H9 (cell line): ENCODE results near the gene ISG20. TPM values are rescaled to one million over a fixed set of nuclear protein-coding genes. Genes with fewer than 3 reads are reported as not detected.

Source experiments
- DNase-seq: peaks from one replicate; pipeline ENCODE4 v3.0.0-alpha.2; 2017
- H2AFZ ChIP-seq: one replicate; pipeline ENCODE4 v1.6.1; 2013; ENCODE audit warnings: mild to moderate bottlenecking, low read length, control low read depth, moderate library complexity
- H2AK5ac ChIP-seq: 2 replicates; pipeline ENCODE4 v1.6.1; 2013; ENCODE audit warnings: low read length, control low read depth, mixed read lengths; ENCODE audit not compliant: insufficient read length
- H2BK120ac ChIP-seq: one replicate; pipeline ENCODE4 v1.6.1; 2013; ENCODE audit warnings: low read depth, mild to moderate bottlenecking, low read length, control low read depth, inconsistent platforms; ENCODE audit not compliant: poor library complexity, severe bottlenecking
- H2BK12ac ChIP-seq: 2 replicates; pipeline ENCODE4 v1.6.1; 2013; ENCODE audit warnings: low read length, control low read depth, mixed read lengths, low read depth; ENCODE audit not compliant: insufficient read length
- H2BK15ac ChIP-seq: 2 replicates; pipeline ENCODE4 v1.6.1; 2013; ENCODE audit warnings: low read depth, low read length, control low read depth
- H2BK20ac ChIP-seq: one replicate; pipeline ENCODE4 v1.6.1; 2013; ENCODE audit warnings: low read depth, mild to moderate bottlenecking, low read length, control low read depth, inconsistent platforms; ENCODE audit not compliant: poor library complexity, severe bottlenecking
- H2BK5ac ChIP-seq: 2 replicates; pipeline ENCODE4 v1.6.1; 2013; ENCODE audit warnings: low read length, control low read depth, mixed read lengths; ENCODE audit not compliant: insufficient read length
- H3K14ac ChIP-seq: 2 replicates; pipeline ENCODE4 v1.6.1; 2013; ENCODE audit warnings: low read length, control low read depth; ENCODE audit not compliant: insufficient read depth
- H3K18ac ChIP-seq: 2 replicates; pipeline ENCODE4 v1.6.1; 2013; ENCODE audit warnings: low read depth, mild to moderate bottlenecking, mixed read lengths, low read length, control low read depth; ENCODE audit not compliant: insufficient read length
- H3K23ac ChIP-seq: 2 replicates; pipeline ENCODE4 v1.6.1; 2013; ENCODE audit warnings: low read length, control low read depth, mixed read lengths, low read depth; ENCODE audit not compliant: insufficient read length
- H3K23me2 ChIP-seq: 2 replicates; pipeline ENCODE4 v1.6.1; 2013; ENCODE audit warnings: low read depth, mild to moderate bottlenecking, mixed read lengths, low read length, control low read depth; ENCODE audit not compliant: insufficient read length, poor library complexity, severe bottlenecking
- H3K27ac ChIP-seq: 2 replicates; pipeline ENCODE4 v1.5.1; 2013; ENCODE audit warnings: low read length, control low read depth, mixed read lengths, low read depth; ENCODE audit not compliant: insufficient read length
- H3K27me3 ChIP-seq: 2 replicates; pipeline ENCODE4 v1.6.1; 2013; ENCODE audit warnings: low read length, control low read depth, inconsistent platforms; ENCODE audit not compliant: insufficient read depth
- H3K4ac ChIP-seq: 2 replicates; pipeline ENCODE4 v1.6.1; 2013; ENCODE audit warnings: low read depth, mild to moderate bottlenecking, control low read depth, inconsistent platforms, low read length, moderate library complexity
- H3K4me1 ChIP-seq: 2 replicates; pipeline ENCODE4 v1.6.1; 2013; ENCODE audit warnings: low read length, control low read depth, inconsistent platforms; ENCODE audit not compliant: insufficient read depth
- H3K4me2 ChIP-seq: 2 replicates; pipeline ENCODE4 v1.6.1; 2013; ENCODE audit warnings: low read length, control low read depth, mixed read lengths; ENCODE audit not compliant: insufficient read length, insufficient read depth
- H3K56ac ChIP-seq: 2 replicates; pipeline ENCODE4 v1.6.1; 2013; ENCODE audit warnings: low read depth, mild to moderate bottlenecking, mixed read lengths, low read length, control low read depth; ENCODE audit not compliant: insufficient read length
- H3K79me1 ChIP-seq: 2 replicates; pipeline ENCODE4 v1.6.1; 2013; ENCODE audit warnings: low read depth, mild to moderate bottlenecking, moderate library complexity, low read length, control low read depth, inconsistent platforms; ENCODE audit not compliant: insufficient read depth, poor library complexity, severe bottlenecking
- H3K79me2 ChIP-seq: 2 replicates; pipeline ENCODE4 v1.6.1; 2013; ENCODE audit warnings: low read length, control low read depth, inconsistent platforms; ENCODE audit not compliant: insufficient read depth
- H3K9ac ChIP-seq: 2 replicates; pipeline ENCODE4 v1.6.1; 2013; ENCODE audit warnings: low read length, control low read depth, mixed read lengths; ENCODE audit not compliant: insufficient read length; ENCODE audit errors: extremely low read depth
- H3K9me3 ChIP-seq: one replicate; pipeline ENCODE4 v1.6.1; 2013; ENCODE audit warnings: low read depth, low read length, inconsistent platforms; ENCODE audit not compliant: control insufficient read depth
- H3T11ph ChIP-seq: one replicate; pipeline ENCODE4 v1.6.1; 2013; ENCODE audit warnings: mild to moderate bottlenecking, low read length, control low read depth, inconsistent platforms
- H4K20me1 ChIP-seq: one replicate; pipeline ENCODE4 v1.6.1; 2013; ENCODE audit not compliant: control insufficient read depth, insufficient read length, insufficient read depth
- H4K5ac ChIP-seq: 2 replicates; pipeline ENCODE4 v1.6.1; 2013; ENCODE audit warnings: low read depth, mild to moderate bottlenecking, mixed read lengths, low read length, control low read depth; ENCODE audit not compliant: insufficient read length
- H4K8ac ChIP-seq: replicated peaks from 2 replicates; pipeline ENCODE4 v1.6.1; 2013; ENCODE audit warnings: low read length, control low read depth, mixed read lengths, low read depth; ENCODE audit not compliant: insufficient read length
- H4K91ac ChIP-seq: 2 replicates; pipeline ENCODE4 v1.6.1; 2013; ENCODE audit warnings: low read depth, mild to moderate bottlenecking, moderate library complexity, mixed read lengths, low read length, control low read depth; ENCODE audit not compliant: insufficient read length
- H3K27ac Mint-ChIP-seq, 3 experiments: 2 replicates in 2 of 3; 3 replicates in 1 of 3; pipeline ENCODE4 v1.8.0; 2020 to 2021; ENCODE audit warnings: mixed read lengths in 3 of 3, mild to moderate bottlenecking in 1 of 3, moderate library complexity in 1 of 3
- H3K27me3 Mint-ChIP-seq: 2 replicates; pipeline ENCODE4 v1.8.0; 2021; ENCODE audit warnings: low read depth, mild to moderate bottlenecking, moderate library complexity, mixed read lengths
- H3K36me3 Mint-ChIP-seq, 3 experiments: 2 replicates in 2 of 3; 3 replicates in 1 of 3; pipeline ENCODE4 v1.8.0; 2020 to 2021; ENCODE audit warnings: low read depth in 3 of 3, mixed read lengths in 3 of 3; ENCODE audit not compliant: insufficient read depth in 1 of 3
- H3K4me1 Mint-ChIP-seq, 2 experiments: 2 replicates each; pipeline ENCODE4 v1.8.0; 2020; ENCODE audit warnings: mixed read lengths in 2 of 2
- H3K4me3 Mint-ChIP-seq, 2 experiments: 2 replicates in 1 of 2; 3 replicates in 1 of 2; pipeline ENCODE4 v1.8.0; 2020 to 2021; ENCODE audit warnings: mild to moderate bottlenecking in 2 of 2, mixed read lengths in 2 of 2, moderate library complexity in 1 of 2
- H3K9me3 Mint-ChIP-seq, 2 experiments: 2 replicates in 1 of 2; 3 replicates in 1 of 2; pipeline ENCODE4 v1.8.0; 2020; ENCODE audit warnings: mild to moderate bottlenecking in 2 of 2, mixed read lengths in 2 of 2, moderate library complexity in 1 of 2
- WGBS: extraction: QIAGEN DNeasy Blood & Tissue Kit; methylation state at CpG from one replicate; pipeline ENCODE4 v1.1.7; 2013; ENCODE audit warnings: missing lambda C conversion rate, low lambda C conversion rate, mixed read lengths; ENCODE audit not compliant: insufficient read length; ENCODE audit errors: extremely low coverage; 5-methylcytosine and 5-hydroxymethylcytosine counted together
- total RNA-seq: library from RNA; stranded (reverse); gene quantifications from 2 replicates; pipeline ENCODE4 v1.2.1, GENCODE V29; 2021
- TF ChIP-seq, protein P1 (sequence below): fragments of 200-600 bp; sonication (generic); conservative IDR thresholded peaks from 3 replicates; pipeline ENCODE4 v1.8.0; 2021; ENCODE audit warnings: antibody characterized with exemption, mild to moderate bottlenecking

ISG20 gene
- total RNA-seq, 1 experiment from 2014 or later = 7.4 TPM

DNA sequence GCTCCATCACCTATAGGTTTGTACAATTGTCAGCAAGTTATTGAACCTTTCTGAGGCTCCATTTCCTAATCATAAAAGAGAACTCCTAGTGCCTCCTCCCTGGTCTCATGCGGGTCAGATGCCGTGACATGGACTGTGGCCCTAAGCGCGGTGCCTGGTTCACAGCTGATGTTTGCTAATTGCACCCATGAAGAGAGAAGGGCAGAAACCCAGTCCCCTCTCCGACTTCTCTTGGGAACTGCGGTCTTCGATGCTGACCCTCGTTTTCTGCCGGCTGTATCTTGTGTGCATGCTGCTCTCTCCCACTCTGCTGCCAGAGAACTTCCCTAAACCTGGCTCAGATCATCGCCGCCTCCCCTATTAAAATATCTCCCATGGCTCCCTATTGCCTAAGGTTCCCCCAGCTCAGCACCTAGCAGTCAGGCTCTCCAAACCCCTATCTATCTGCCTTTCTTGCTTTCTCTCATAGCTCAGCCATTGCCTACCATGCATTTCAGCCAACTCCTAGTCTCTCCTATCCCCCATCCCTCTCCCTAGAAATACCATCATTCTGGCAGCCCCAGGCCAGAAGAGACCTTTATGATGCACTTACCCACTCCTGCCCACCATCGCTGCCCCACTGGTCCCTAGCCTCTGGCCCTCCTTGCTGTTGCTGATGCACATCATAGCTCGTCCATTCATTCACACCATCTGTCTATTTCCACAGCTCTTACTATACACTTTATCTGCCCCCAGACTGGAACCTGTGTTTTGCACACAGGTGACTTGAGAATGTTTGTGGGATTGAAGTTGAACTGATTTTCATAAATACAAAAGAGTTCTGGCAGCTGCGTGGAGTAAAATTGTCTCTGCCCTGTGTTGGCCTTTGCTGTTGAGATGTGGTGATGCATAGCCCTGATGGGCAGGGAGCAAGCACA lies 6.6 kb downstream of the ISG20 start:
- TF ChIP-seq, protein P1, sequence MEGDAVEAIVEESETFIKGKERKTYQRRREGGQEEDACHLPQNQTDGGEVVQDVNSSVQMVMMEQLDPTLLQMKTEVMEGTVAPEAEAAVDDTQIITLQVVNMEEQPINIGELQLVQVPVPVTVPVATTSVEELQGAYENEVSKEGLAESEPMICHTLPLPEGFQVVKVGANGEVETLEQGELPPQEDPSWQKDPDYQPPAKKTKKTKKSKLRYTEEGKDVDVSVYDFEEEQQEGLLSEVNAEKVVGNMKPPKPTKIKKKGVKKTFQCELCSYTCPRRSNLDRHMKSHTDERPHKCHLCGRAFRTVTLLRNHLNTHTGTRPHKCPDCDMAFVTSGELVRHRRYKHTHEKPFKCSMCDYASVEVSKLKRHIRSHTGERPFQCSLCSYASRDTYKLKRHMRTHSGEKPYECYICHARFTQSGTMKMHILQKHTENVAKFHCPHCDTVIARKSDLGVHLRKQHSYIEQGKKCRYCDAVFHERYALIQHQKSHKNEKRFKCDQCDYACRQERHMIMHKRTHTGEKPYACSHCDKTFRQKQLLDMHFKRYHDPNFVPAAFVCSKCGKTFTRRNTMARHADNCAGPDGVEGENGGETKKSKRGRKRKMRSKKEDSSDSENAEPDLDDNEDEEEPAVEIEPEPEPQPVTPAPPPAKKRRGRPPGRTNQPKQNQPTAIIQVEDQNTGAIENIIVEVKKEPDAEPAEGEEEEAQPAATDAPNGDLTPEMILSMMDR = no peak
- H2AK5ac ChIP-seq = no peak overlapping the region
- H3K4me2 ChIP-seq = no peak overlapping the region
- no peak overlapping the region for H2BK5ac ChIP-seq
- no peak overlapping the region for H4K91ac ChIP-seq
- H3K4me1 Mint-ChIP-seq = peaks cover 10% of the 10 kb centered on the region in 2 experiments; a peak in 3 of 4 replicates
- H3K9me3 ChIP-seq = no peaks in the 10 kb centered on the region
- H3T11ph ChIP-seq = no peak overlapping the region
- no peaks in the 10 kb centered on the region; the same call in none of the 2 replicates for H3K27me3 Mint-ChIP-seq
- no peak overlapping the region for H2BK20ac ChIP-seq
- no peaks in the 10 kb centered on the region; a peak in 1 of 7 replicates for H3K36me3 Mint-ChIP-seq
- no peaks in the 10 kb centered on the region for H3K9me3 Mint-ChIP-seq
- no peaks in the 10 kb centered on the region for H3K79me2 ChIP-seq
- no peak overlapping the region for H3K4me3 Mint-ChIP-seq
- no peak overlapping the region for H4K5ac ChIP-seq
- no peaks in the 10 kb centered on the region for H3K4me1 ChIP-seq
- no peak overlapping the region for H3K27ac Mint-ChIP-seq
- no peak overlapping the region for H2BK120ac ChIP-seq
- H2BK12ac ChIP-seq = no peak overlapping the region
- DNase-seq = peak; percentile 17
- H3K23me2 ChIP-seq = no peaks in the 10 kb centered on the region
- no peaks in the 10 kb centered on the region for H3K27me3 ChIP-seq
- H4K8ac ChIP-seq = no peak overlapping the region
- no peak overlapping the region for H3K56ac ChIP-seq
- no peak overlapping the region for H3K18ac ChIP-seq
- WGBS = no CpG with 5 or more reads among the region's 14 CpGs
- H2BK15ac ChIP-seq = no peak overlapping the region
- H4K20me1 ChIP-seq = no peaks in the 10 kb centered on the region
- H3K79me1 ChIP-seq = no peaks in the 10 kb centered on the region
- H2AFZ ChIP-seq = no peak overlapping the region
- H3K4ac ChIP-seq = no peak overlapping the region
- H3K9ac ChIP-seq = no peak overlapping the region
- H3K14ac ChIP-seq = no peak overlapping the region
- H3K23ac ChIP-seq = no peak overlapping the region
- H3K27ac ChIP-seq = no peak overlapping the region
